HG03280 (cell line): ENCODE data around the gene ATAD3C.

Source experiments
- ATAC-seq: cut with Tn5 transposase; IDR thresholded peaks from one replicate; pipeline ENCODE4 v1.9.1; 2021; ENCODE audit warnings: mild to moderate bottlenecking, moderate library complexity; ENCODE audit not compliant: unreplicated experiment

Gene ATAD3C

DNA sequence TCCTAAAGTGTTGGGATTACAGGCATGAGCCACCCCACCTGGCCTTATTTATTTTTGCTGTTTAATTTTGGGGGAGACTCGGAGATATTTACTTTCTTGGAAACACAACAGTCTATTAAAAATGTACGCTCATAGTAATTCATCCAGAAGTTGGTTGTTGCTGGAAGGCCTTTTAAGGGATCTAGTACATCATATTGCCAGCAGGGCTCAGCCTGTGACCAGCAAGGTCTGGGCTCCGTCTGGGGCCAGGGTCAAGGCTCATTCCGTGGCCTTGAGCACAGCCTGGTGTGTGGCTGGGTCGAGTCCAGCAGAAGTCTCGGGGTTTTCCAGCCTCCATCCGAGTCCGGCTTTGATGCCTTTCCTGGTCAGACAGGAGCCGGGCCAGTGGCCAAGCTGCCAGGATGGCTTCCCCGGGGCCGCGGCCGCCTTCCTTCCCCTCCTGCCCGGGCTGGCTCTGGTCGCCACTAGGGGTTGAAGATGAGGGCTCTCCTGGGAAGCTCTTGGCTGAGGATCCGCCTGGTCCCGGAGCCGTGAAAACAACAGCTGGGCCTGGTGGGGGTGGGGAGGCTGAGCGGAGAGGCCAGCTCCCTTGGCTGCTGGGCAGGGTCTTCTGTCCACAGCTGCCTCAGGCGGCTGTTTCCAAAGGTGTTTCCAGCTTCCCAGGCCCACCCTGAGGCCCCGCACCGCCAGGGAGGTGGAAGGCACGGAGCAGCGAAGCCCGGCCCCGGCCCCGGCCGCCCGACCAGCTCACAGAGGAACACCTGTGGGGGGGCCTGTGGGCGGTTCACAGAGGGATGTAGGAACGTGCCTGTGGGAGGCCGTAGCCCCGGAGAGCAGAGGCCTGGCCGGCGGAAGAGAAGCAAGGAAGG lies 19.1 kb upstream of the ATAD3C start:
- no peak for ATAC-seq

DNA sequence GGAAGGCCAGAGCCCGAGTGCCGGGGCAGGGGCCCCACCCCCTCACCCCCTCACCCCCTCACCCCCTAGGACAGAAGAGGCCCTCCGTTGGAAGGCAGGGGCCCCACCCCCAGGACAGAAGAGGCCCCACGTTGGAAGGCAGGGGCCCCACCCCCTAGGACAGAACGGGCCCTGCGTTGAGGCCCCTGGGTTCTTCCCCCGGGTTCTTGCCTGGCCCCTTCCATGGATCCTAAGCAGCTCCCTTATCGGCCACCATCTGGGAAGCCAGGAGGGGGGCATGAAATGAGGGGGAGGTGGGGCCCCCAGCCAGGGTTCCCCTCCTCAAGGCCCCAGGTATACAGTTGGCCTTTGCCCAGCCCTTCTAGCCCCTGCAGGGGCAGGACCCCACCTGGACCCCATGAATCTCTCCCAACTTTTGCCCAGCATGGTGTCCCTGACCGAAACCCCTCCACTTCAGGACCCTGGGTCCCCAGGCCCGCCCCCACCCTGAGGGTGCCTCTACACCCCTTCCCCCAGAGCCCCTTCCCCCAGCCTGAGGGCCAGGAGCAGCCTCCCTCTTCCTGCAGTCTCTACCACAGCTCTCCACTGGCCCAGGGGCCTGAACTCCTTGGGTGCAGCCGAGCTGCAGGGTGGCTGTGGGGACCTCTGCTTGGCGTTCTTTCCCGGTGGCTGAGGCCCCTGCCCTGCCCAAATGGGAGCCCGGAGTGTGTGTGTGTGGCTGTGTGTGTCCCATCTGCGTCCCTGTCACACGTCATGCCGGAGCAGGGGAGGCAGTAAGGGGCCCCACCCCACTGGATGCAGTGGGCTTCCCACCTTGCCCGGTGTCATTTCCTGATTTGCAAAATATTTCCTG lies 18.3 kb upstream of the ATAD3C start:
- ATAC-seq: no peak

DNA sequence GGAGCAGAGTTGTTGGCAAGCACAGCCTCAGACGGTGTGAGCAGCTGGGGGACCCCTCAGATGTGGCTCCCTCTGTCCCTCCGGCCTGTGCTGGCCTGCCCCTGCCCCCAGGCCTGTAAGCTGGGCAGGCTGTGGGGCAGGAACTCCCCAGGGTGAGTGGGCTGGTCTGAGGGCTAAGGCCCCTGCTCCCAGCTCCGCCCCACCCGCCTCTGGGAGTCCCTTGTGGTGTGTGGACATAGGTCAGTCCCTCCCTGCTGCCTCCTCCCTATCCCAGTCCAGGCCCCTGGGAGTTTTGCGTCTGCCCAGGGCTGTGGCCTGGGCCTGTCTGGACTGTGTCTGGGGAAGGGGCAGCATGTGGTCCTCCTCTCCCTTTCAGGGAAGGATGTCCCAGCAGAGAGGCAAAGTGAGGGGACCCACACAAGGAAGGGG lies 17.6 kb upstream of the ATAD3C start:
- ATAC-seq: no peak

DNA sequence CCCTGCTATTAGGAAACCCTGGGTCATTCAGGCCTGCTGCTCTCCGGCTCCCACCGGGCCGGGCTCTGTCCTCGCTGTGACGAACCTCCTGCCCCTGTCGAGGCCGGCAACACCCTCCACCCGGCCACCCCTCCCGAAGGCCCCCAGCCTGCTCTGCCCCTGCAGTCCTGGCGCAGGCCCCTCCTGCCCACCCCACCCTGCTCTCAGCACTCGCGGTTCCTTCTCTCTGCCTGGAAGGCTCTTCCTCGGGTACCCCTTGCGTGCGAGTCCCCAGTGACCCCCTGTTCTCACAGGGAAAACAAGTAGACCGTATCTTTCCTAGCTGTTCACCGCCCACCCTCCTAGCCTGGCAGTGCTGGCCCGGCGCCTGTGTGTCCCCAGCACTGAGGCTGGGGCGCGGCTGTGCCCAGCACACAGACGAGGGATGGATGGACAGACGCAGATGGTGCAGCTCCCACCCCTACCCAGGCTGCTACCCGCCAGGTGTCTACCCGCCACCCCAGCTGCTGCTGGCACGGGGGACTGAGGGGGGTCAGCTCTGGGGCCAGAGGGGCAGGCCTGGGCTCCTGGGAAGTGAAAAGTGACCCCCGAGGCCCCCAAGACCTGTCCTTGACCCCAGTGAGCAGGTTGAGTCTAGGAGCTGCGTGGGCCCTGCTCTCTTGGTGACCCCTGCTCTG lies 17.1 kb upstream of the ATAD3C start:
- ATAC-seq: no peak

DNA sequence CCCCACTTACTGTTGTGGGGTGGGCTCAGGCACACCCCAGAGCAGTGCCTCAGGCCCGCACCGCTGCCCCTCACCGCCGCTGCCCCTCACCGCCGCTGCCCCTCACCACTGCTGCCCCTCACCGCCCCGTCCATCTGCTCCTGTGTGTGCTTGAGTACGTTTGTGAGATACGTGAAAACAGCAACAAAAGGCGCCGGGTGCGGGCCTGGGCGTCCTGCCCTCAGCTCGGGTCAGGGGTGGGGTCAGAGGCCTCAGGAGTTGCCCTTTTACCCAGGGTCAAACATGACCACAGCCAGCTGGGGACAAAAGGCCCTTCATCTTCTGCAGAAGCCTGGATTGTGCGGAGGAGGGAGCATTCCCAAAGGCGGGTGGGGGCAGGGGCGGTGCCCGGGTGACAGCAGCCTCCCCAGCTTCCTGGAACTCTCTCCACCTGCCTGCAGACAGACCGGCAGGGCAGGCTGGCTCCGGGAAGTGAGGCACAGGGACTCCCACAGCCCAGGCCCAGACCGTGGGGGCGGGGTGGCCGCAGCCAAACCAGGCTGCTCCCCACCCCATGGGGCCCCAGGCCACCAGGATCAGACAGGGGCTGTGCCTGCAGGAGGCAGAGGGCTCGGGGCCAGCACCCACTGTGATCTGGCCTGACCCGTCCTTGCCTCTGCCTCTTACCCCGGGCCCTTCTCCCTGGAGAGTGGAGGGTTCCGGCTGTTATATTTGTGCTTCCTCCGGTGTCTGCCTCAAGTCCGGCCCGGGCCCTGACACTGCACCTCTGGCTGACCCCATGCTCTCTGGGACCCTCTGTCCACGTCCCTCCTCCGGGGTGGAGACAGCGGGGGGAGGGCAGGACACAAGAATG lies 16.3 kb upstream of the ATAD3C start:
- ATAC-seq: no peak

DNA sequence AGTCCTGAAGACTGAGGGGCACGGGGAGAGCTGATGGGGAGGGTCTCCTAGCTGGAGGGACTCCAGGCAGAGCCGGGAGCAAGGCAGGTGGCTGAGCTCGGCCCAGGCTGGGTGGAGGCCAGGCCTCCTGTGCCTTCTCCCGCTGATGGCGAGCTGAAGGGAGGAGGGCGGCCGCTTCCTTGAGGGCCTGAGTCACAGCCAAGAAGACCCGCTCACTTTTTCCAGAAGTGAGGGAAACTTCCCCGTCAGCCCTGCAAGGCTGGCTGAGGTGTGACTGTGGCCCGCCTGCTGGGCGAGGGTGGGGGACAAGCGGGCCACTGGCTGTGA lies 15.7 kb upstream of the ATAD3C start:
- ATAC-seq: no peak

DNA sequence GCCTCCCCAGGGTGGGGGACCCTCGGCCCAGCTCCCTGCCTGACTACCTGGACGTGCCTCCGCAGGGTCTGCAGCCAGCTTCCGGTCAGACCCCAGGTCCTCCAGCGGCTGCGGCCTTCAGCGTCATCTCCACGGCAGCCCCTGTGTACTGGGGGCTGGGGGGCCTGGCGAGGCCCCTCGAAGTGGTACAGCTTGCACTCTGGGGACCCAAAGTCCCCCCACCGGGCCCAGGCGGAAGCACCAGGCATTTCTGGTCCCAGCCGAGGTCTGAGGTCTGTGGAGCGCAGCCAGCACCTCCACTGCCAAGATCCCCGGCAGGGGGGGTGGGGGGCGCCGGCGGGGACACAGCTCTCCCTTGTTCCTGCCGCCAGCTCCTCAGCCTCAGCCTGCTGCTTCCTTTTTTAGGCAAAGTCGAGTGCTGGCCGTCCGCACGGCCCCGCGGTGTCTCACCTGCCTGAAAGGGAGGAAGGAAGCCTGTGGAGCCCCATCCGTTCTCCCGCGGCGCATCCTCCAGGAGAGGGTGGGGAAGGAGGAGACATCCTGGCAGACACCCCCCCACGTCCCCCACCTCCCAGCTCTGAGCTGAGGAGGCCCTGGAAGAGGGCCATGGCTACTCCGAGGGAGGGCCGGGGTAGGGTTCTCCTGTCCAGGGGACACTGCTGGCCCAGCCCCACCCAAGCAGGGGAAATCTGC lies 15.2 kb upstream of the ATAD3C start:
- ATAC-seq: no peak

DNA sequence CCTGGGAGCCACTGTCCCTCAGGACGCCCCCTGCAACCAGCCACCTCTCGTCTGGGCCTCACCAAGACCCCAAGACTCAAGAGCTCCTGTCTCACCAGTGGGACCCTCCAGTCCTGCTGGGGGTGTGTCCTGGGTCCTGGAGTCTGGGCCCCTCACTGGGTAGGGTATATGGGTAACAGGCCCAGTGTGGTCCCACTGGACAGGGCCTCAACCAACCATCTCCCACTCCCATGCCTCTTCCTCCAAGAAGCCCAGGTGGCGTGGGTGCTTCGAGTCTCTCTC lies 14.7 kb upstream of the ATAD3C start:
- no peak for ATAC-seq

DNA sequence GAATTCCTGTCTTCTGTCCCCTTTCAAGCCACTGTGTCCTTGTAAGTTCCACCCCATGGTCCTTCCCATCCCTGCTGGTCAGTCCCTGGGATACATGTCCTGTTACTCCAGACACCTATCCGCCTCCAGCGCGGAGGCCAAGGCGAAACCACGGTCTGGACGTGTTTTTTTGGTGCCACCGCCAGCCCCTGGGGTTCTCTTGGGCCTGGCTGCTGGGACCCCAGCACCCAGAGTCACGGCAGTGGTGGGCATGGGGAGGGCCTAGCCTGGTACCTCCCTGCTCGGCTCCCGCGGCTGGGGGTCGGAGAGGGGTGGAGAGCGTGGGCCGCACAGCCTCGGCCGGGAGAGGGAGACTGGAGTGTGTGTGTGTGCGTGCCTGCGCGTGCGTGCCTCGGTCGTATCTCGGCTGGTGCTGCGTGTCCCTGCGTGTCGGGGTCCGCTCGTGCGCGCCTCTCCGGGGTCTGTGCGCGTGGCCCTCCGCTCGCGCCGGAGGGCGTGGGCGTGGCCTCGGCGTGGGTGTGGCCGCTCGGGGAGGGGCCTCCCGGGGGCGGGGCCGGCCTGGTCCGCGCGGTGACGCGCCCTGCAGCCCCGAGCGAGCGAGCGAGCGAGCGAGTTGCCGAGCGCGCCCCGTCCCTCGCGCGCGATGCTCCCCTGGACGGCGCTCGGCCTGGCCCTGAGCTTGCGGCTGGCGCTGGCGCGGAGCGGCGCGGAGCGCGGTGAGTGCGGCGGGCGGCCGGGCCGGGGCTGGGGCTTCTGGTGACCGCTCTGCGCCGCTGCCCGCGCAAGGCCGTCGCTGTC lies 14.2 kb upstream of the ATAD3C start, which contains the start of gene VWA1:
VWA1 (plus strand) TSS at position 585 of the 798 bp plus-strand sequence; CDS start at position 644, 59 bp downstream.
- ATAC-seq: no peak

DNA sequence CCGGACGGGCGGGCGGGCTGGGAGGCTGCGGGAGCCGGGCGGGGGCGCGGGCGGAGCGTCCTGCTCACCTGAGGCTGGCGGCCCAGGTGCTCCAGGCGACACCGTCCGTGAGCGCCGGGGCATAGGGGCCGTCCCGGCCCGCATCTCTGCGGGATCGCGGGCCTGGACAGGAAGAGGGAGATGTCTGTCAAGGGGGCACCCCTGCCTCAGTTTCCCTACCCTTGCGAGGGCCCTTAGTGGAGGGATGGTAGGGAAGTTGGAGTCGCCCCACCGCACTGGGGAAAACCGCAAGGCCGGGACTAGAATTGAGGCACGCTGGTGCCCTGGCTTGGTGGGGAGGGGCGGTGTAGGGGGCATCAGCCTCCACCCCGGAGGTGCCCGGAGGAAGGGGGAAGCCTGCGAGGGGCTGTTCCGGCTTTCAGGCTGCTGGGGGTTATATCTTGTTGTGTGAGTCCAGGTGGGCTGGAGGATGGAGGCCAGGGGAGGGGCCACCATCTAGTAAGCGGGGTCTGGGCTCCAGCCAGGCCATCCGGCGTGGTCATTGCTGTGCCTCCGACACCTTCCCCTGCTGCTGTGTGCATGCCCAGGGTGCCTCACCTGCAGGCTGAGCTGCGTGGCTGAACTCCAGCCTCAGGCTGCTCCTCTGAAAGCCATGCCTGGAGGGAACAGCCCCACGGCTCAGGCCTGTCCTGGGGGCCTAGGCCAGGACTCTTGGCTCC lies 13.4 kb upstream of the ATAD3C start:
- ATAC-seq: no peak

DNA sequence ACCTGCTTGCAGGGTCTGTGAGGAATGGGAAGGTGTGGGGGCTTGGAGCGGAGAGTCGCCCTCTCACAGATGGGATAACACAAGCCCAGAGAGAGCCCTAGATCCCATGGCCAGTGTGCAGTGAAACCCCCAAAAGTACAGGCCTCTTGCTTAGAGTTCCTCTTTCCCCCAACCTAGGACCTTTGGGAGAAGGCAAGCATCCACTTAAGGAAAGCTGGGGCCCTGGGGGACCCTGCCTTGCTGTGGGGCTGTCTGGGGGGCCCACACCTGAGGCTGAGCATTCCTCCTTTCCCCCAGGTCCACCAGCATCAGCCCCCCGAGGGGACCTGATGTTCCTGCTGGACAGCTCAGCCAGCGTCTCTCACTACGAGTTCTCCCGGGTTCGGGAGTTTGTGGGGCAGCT lies 12.9 kb upstream of the ATAD3C start:
- ATAC-seq: no peak

DNA sequence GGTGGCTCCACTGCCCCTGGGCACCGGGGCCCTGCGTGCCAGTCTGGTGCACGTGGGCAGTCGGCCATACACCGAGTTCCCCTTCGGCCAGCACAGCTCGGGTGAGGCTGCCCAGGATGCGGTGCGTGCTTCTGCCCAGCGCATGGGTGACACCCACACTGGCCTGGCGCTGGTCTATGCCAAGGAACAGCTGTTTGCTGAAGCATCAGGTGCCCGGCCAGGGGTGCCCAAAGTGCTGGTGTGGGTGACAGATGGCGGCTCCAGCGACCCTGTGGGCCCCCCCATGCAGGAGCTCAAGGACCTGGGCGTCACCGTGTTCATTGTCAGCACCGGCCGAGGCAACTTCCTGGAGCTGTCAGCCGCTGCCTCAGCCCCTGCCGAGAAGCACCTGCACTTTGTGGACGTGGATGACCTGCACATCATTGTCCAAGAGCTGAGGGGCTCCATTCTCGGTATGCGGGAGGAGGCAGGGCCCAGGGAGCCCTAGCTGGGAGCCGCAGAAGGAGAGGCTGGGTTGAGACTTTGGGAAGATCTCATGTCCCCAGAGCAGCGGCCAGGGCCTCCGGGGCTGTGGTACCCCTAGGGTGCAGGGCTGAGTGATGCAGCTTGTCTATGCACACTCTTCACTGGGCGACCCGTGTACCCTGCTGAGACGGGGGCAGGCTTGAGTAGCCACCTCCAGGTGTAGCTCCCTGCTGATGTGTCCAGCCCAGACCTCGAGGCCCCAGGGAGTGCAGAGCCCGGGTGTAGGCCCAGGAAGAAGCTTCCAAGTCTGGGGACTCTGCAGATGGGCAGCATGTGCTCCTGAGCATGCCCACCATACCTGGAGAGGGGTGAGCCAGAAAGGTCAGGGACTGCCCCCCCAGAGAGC lies 12.2 kb upstream of the ATAD3C start:
- ATAC-seq: no peak

DNA sequence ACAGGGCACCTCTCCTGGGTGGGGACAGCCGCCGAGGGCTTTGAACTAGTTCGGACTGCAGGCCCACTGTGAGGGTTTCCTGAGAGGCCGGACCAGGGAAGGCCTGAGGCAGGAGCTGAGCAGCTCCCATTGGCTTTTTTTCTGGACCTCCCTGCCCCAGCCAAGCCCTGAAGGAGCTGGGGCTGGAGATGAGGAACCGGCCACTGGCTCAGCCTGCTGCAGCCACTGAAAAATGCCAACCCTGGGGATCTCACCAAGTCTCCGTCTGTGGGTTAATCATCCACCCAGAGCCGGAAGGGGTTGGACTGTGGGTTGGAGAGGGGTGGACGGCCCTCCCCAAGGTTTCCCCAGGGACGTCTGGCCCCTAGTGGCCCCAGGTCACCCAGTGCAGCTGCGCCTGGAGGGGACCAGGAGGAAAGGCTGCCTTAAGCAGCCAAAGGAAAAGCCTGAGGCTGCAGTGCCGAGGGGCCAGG lies 11.5 kb upstream of the ATAD3C start:
- no peak for ATAC-seq

DNA sequence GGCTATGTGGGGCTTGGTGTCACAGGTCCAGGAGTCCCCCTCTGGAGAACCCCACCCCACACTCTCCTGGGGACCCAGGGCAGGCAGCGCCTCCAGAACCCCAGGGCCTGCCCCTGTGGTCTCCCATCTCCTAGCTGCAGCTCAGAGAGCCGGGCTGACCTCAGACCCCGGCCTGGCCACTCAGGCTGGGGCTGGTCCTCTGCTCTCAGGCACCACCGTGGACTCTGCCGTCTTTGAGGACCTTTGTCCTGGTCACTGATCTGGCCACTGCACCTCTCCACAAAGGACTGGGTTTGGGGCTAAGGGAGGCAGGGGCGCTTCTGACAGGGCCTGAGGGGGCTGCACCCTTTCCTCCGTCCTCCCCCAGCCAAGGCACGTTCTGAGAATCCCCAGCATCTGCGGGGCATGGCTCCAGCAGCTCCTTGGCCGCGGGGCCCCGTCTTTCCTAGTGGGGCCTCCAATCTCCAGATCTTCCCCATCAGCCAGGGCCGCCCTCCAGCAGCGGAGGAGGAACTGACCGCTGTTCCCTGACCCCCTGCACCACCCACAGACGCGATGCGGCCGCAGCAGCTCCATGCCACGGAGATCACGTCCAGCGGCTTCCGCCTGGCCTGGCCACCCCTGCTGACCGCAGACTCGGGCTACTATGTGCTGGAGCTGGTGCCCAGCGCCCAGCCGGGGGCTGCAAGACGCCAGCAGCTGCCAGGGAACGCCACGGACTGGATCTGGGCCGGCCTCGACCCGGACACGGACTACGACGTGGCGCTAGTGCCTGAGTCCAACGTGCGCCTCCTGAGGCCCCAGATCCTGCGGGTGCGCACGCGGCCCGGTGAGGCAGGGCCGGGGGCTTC lies 10.7 kb upstream of the ATAD3C start:
- ATAC-seq: no peak

DNA sequence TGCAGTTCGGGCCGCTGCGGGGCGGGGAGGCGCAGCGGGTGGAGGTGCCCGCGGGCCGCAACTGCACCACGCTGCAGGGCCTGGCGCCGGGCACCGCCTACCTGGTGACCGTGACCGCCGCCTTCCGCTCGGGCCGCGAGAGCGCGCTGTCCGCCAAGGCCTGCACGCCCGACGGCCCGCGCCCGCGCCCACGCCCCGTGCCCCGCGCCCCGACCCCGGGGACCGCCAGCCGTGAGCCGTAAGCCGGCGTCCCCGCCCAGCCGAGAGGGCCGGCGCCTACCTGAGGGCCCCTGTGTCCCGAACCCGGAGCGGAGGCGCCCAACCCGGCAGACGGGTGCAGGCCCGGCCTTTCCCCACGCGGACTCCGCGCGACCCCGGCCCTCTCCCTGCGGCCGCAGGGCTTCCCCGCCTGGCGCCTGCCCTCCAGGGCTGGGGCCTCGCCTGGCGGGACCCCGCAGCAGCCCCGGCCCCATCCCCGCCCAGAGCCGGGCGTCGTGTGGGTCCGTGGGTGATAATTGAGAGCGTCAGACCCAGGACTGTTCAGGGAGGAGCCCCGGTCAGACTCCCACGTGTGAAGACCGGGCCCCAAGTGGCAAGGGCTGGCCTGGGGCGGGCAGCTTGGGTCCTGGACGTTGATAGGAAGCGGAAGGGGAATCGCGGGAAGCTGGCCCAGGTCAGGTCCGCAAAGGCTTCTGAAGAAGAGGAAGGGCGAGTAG lies 9.8 kb upstream of the ATAD3C start:
- ATAC-seq: no peak
